ENCODE results near the gene RNF20.
"Not testable (repeated sequence)": the region's sequence is repeated elsewhere in the genome, so short reads cannot be mapped to it uniquely, and the experiment has no call there.

GRCh38 chr9:101549472-101550098, 15.9 kb downstream of the RNF20 start:
- not testable (repeated sequence) for TF ChIP-seq CTCF, EP300, POLR2A (IDR thresholded peaks at IDR 0.05)

Measured in ovary (tissue), 3 donors.